ENCODE data around the gene EEF2KMT.
"Not testable (repeated sequence)": the region's sequence is repeated elsewhere in the genome, so short reads cannot be mapped to it uniquely, and the experiment has no call there.

The EEF2KMT gene

GRCh38 chr16:5084802-5085201, 12.8 kb downstream of the EEF2KMT start:
- not testable (repeated sequence) for H3K4me3 ChIP-seq (ENCODE audit: low read depth, low read length); DNase-seq (ENCODE audit: low read depth)
- TF ChIP-seq, protein P1, sequence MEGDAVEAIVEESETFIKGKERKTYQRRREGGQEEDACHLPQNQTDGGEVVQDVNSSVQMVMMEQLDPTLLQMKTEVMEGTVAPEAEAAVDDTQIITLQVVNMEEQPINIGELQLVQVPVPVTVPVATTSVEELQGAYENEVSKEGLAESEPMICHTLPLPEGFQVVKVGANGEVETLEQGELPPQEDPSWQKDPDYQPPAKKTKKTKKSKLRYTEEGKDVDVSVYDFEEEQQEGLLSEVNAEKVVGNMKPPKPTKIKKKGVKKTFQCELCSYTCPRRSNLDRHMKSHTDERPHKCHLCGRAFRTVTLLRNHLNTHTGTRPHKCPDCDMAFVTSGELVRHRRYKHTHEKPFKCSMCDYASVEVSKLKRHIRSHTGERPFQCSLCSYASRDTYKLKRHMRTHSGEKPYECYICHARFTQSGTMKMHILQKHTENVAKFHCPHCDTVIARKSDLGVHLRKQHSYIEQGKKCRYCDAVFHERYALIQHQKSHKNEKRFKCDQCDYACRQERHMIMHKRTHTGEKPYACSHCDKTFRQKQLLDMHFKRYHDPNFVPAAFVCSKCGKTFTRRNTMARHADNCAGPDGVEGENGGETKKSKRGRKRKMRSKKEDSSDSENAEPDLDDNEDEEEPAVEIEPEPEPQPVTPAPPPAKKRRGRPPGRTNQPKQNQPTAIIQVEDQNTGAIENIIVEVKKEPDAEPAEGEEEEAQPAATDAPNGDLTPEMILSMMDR (IDR thresholded peaks at IDR 0.05; ENCODE audit: control insufficient read depth, extremely low read depth, insufficient read depth) = peak; percentile 59

DNA sequence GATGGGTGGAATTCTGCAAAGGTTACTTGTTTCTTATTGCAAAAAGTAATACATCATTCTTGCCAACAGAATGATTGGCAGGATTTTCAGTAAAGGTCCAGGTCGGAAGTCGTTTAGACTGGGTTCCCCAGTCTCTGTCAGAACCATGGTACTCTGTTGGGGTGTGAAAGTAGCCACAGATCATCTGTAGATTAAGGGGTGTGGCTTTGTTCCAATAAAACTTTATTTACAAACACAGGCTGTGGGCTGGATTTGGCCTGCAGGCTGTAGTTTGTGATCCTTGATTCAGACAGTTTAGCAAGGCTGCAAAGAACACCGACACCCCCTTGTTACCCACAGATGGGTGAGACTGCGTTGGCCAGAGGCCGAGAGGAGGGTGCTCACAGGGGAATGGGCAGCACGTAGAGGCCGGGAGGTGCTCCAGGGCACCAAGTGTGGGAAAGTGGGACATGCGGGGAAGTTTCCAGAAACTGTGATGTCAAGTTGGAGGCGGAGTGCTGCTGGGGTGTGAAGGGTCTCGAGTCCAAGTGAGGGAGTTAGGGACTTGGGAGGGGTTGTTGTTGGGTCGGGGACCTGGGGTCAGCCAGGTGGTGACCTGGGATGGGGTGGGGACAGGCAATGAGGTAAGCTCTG, 13.4 kb downstream of the EEF2KMT start:
- not testable (repeated sequence) for DNase-seq (ENCODE audit: low read depth)

GRCh38 chr16:5083646-5084045, 13.9 kb downstream of the EEF2KMT start:
- H3K4me3 ChIP-seq (ENCODE audit: low read depth, low read length) = not testable (repeated sequence)

More for the DNA sequence above, 13.4 kb downstream of the EEF2KMT start:
- not testable (repeated sequence) for H3K4me3 ChIP-seq (ENCODE audit: low read depth, low read length)

DNA sequence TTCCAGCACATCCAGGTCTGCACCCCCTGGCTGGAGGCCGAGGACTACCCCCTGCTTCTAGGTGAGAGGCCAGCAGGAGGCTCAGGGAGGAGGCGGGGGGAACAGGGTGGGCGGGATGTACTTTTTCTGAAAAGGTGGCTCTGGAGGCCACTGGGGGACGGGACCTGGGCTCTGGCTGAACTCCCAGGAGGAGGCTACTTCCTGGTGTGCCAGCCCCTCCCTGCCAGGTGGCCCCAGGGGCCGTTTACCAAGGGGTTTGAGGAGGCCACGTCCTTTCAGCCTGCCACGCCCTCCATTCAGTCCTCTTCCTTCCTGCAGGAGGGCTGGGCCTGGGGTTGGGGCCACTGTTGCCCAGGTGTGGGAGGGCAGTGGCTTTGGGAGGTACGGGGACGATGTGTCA, 16.6 kb downstream of the EEF2KMT start:
- not testable (repeated sequence) for DNase-seq (ENCODE audit: low read depth); H3K4me3 ChIP-seq (ENCODE audit: low read depth, low read length)

More at GRCh38 chr16:5083646-5084045, 13.9 kb downstream of the EEF2KMT start:
- not testable (repeated sequence) for DNase-seq (ENCODE audit: low read depth)

GRCh38 chr16:5080461-5080860, 17.1 kb downstream of the EEF2KMT start:
- H3K4me3 ChIP-seq (ENCODE audit: low read depth, low read length); DNase-seq (ENCODE audit: low read depth): not testable (repeated sequence)

GRCh38 chr16:5078626-5079025, 19.0 kb downstream of the EEF2KMT start:
- no peak overlapping the region for H3K4me3 ChIP-seq (ENCODE audit: low read depth, low read length)
- TF ChIP-seq, protein P1 (IDR thresholded peaks at IDR 0.05; ENCODE audit: control insufficient read depth, extremely low read depth, insufficient read depth) = no peak
- no peak for DNase-seq (ENCODE audit: low read depth)

DNA sequence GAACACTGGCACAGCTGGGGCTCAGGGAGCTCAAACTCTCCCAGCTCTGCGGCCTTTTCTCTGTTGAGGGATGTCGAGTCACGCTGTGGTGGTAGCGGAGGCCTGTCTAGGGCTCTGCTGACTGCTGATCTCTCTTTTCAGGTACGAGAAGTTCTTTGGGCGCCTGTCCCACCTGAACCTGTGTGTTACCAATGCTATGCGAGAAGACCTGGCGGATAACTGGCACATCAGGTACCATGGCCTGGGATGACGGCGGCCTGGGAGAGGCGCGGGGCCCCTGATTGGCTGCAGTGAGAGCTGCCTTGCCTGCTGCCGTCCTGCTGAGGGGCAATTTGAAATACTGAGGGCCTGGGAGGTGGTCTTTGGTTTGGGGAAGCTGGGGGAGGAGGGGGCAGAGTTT, 20.3 kb downstream of the EEF2KMT start:
- TF ChIP-seq, protein P1 (IDR thresholded peaks at IDR 0.05; ENCODE audit: control insufficient read depth, extremely low read depth, insufficient read depth) = no peak
- no peak for DNase-seq (ENCODE audit: low read depth)
- H3K4me3 ChIP-seq (ENCODE audit: low read depth, low read length) = no peak overlapping the region

DNA sequence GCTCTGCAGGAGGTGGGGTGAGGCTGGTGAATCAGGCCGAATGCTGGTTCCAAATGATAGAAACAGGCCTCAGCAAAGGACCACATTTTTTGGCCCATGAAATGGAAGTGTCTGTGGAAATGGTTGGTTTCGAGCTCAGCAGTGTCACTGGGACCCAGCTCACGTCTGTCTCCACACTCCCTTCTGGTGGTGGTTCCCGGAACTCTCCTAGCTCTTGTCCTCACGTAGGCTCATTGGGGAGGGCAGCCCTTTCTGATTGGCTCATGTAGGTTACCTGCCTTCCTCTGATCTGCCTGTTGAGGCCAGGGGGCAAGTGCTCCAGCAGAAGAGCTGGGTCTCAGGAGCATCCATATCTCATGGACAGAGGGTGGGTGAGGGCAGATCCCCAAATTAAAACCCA, 22.0 kb downstream of the EEF2KMT start:
- TF ChIP-seq, protein P1 (IDR thresholded peaks at IDR 0.05; ENCODE audit: control insufficient read depth, extremely low read depth, insufficient read depth) = no peak
- no peak for DNase-seq (ENCODE audit: low read depth)

GRCh38 chr16:5073771-5074170, 23.8 kb downstream of the EEF2KMT start:
- not testable (repeated sequence) for H3K4me3 ChIP-seq (ENCODE audit: low read depth, low read length); DNase-seq (ENCODE audit: low read depth)

More for the DNA sequence above, 22.0 kb downstream of the EEF2KMT start:
- H3K4me3 ChIP-seq (ENCODE audit: low read depth, low read length) = no peak overlapping the region

DNA sequence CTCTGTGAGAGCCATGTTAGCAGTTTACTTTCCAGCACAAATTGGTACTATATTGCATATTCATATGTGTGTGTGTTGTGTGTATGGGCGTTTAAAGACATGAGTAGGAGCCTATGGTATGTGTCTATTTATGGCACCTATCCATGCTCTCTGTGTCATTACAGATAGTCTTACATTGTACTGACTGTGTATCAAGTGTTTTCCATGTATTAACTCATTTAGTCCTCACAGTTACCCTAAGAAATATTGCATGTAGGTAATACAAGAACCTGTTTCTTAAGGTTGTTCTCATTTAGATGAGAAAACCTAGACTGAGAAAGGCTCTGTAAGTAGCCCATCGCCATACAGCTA, 24.3 kb downstream of the EEF2KMT start:
- DNase-seq (ENCODE audit: low read depth) = no peak
- peak overlapping the region; percentile 76; the same call in 1 of the 2 replicates for H3K4me3 ChIP-seq (ENCODE audit: low read depth, low read length)
- TF ChIP-seq, protein P1 (IDR thresholded peaks at IDR 0.05; ENCODE audit: control insufficient read depth, extremely low read depth, insufficient read depth) = no peak

Data from LNCaP clone FGC (cell line).